Measurements from ENCODE around the gene MRPL20.
A peak's percentile ranks its signal among the peaks of the same experiment; 100 is the strongest.
"Not testable (repeated sequence)": the region's sequence is repeated elsewhere in the genome, so short reads cannot be mapped to it uniquely, and the experiment has no call there.

MRPL20 gene

GRCh38 chr1:1406821-1407635, at the start of gene MRPL20:
Gene MRPL20, minus strand, starts transcription at chr1:1407293. Its CDS starts 76 bp downstream, at chr1:1407217.
- TF ChIP-seq TARDBP (IDR thresholded peaks at IDR 0.05), result no peak
- TF ChIP-seq ZNF384 (IDR thresholded peaks at IDR 0.05), result no peak
- TF ChIP-seq SP1 (IDR thresholded peaks at IDR 0.05), result no peak
- peak; percentile 91 for TF ChIP-seq ELF4 (IDR thresholded peaks at IDR 0.05)
- peak; percentile 42; the same call in 1 of the 2 replicates for TF ChIP-seq LEF1 (IDR thresholded peaks at IDR 0.05; ENCODE audit: borderline replicate concordance)
- no peak for TF ChIP-seq SUZ12 (IDR thresholded peaks at IDR 0.05)
- no peak for TF ChIP-seq FOXM1 (IDR thresholded peaks at IDR 0.05; ENCODE audit: borderline replicate concordance)
- peak; percentile 58; the same call in 1 of the 2 replicates for TF ChIP-seq PKNOX1 (IDR thresholded peaks at IDR 0.05)
- TF ChIP-seq BHLHE40 (IDR thresholded peaks at IDR 0.05; ENCODE audit: borderline replicate concordance), result no peak
- TF ChIP-seq FOXA1 (IDR thresholded peaks at IDR 0.05), result no peak
- no peak for TF ChIP-seq CTBP1 (IDR thresholded peaks at IDR 0.05; ENCODE audit: borderline replicate concordance)
- no peak for TF ChIP-seq FOXK2 (IDR thresholded peaks at IDR 0.05)
- no peak for TF ChIP-seq L3MBTL2 (conservative IDR thresholded peaks at IDR 0.05)
- TF ChIP-seq ARNT (IDR thresholded peaks at IDR 0.05), result 0 out of 2 replicates have a peak, but pooled peaks have one; percentile 13
- TF ChIP-seq HDGF (IDR thresholded peaks at IDR 0.05; ENCODE audit: borderline replicate concordance), result no peak
- TF ChIP-seq NFRKB (IDR thresholded peaks at IDR 0.05), result no peak
- DNase-seq (ENCODE audit: extremely low spot score), result peak; percentile 93
- ChIA-PET CTCF (interaction anchor here (0.6 kb wide), 1 partner anchor 35 kb away, joined by 3 read pairs; no protein-coding TSS in a partner anchor), POLR2A (interaction anchor here (0.6 to 2.1 kb wide), 17 partner anchors 8 to 102 kb away, joined by 3 to 15 read pairs (median 6); partner anchors contain the start of genes ANKRD65, ATAD3C, AURKAIP1 and CCNL2)

GRCh38 chr1:1456683-1457255, 49.7 kb upstream of the MRPL20 start:
- CTCF ChIA-PET; DNase-seq (ENCODE audit: extremely low spot score); POLR2A ChIA-PET: not testable (repeated sequence)

GRCh38 chr1:1455934-1456333, 48.8 kb upstream of the MRPL20 start:
- CTCF ChIA-PET; POLR2A ChIA-PET; DNase-seq (ENCODE audit: extremely low spot score): not testable (repeated sequence)

GRCh38 chr1:1455366-1455884, 48.3 kb upstream of the MRPL20 start:
- DNase-seq (ENCODE audit: extremely low spot score), result no peak
- no peak for TF ChIP-seq FOXK2 (IDR thresholded peaks at IDR 0.05)
- TF ChIP-seq CTBP1 (IDR thresholded peaks at IDR 0.05; ENCODE audit: borderline replicate concordance), result no peak
- TF ChIP-seq HDGF (IDR thresholded peaks at IDR 0.05; ENCODE audit: borderline replicate concordance), result no peak
- no peak for TF ChIP-seq ARNT (IDR thresholded peaks at IDR 0.05)
- TF ChIP-seq PKNOX1 (IDR thresholded peaks at IDR 0.05), result no peak
- TF ChIP-seq FOXM1 (IDR thresholded peaks at IDR 0.05; ENCODE audit: borderline replicate concordance), result no peak
- no peak for TF ChIP-seq BHLHE40 (IDR thresholded peaks at IDR 0.05; ENCODE audit: borderline replicate concordance)
- no peak for TF ChIP-seq SP1 (IDR thresholded peaks at IDR 0.05)
- no peak for TF ChIP-seq FOXA1 (IDR thresholded peaks at IDR 0.05)
- TF ChIP-seq L3MBTL2 (conservative IDR thresholded peaks at IDR 0.05), result no peak
- no peak for TF ChIP-seq LEF1 (IDR thresholded peaks at IDR 0.05; ENCODE audit: borderline replicate concordance)
- TF ChIP-seq NFRKB (IDR thresholded peaks at IDR 0.05), result no peak
- TF ChIP-seq ELF4 (IDR thresholded peaks at IDR 0.05), result no peak
- no peak for TF ChIP-seq SUZ12 (IDR thresholded peaks at IDR 0.05)
- no peak for TF ChIP-seq TARDBP (IDR thresholded peaks at IDR 0.05)
- TF ChIP-seq ZNF384 (IDR thresholded peaks at IDR 0.05), result no peak
- ChIA-PET POLR2A (no interaction called here), CTCF (no interaction called here)

DNA sequence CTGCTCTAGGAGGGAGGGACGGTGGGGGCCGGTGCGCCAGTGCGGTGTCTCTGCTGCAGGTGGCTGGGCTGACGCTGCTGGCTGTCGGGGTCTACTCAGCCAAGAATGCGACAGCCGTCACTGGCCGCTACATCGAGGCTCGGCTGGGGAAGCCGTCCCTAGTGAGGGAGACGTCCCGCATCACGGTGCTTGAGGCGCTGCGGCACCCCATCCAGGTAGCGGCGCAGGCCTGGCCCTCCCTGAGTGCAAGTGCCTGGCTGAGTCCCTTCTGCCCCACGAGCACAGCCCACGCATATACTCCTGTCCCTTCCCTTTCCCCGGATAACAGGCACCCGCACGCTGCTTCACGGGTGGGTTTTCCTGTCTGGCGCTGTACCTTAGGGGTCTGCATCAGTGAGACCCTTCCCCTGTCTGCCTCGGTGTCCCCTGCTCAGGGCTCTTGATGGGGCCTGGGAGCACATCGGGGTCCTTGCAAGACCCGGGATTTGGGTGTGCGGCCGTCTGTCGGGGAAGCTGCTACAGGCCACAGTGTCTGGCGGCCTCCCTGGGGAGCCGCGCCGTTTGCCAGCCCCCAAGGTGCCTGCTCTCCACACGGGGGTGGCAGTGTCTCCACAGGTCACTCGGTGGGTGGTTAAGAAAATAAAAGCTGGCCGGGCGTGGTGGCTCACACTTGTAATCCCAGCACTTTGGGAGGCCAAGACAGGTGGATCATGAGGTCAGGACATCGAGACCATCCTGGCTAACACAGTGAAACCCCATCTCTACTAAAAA, 47.4 kb upstream of the MRPL20 start:
- CTCF ChIA-PET, POLR2A ChIA-PET: not testable (repeated sequence)

GRCh38 chr1:1452882-1453281, 45.8 kb upstream of the MRPL20 start:
- CTCF ChIA-PET, result no interaction called here
- DNase-seq (ENCODE audit: extremely low spot score), result no peak

More for the DNA sequence above, 47.4 kb upstream of the MRPL20 start:
- not testable (repeated sequence) for DNase-seq (ENCODE audit: extremely low spot score)

GRCh38 chr1:1452365-1452739, 45.3 kb upstream of the MRPL20 start:
- DNase-seq (ENCODE audit: extremely low spot score); POLR2A ChIA-PET; CTCF ChIA-PET: not testable (repeated sequence)

More at GRCh38 chr1:1452882-1453281, 45.8 kb upstream of the MRPL20 start:
- TF ChIP-seq BHLHE40 (IDR thresholded peaks at IDR 0.05; ENCODE audit: borderline replicate concordance) (no peak), HDGF (IDR thresholded peaks at IDR 0.05; ENCODE audit: borderline replicate concordance) (no peak), SP1 (IDR thresholded peaks at IDR 0.05) (no peak), LEF1 (IDR thresholded peaks at IDR 0.05; ENCODE audit: borderline replicate concordance) (no peak), L3MBTL2 (conservative IDR thresholded peaks at IDR 0.05) (no peak)
- POLR2A ChIA-PET, result no interaction called here
